Astrocyte of the cerebellum (primary cell): ENCODE measurements around the gene PIEZO1.
A peak's percentile ranks its signal among the peaks of the same experiment; 100 is the strongest.

Experiments used
- DNase-seq: peaks from one replicate; pipeline ENCODE4 v3.0.0-alpha.2; 2011; ENCODE audit warnings: low read depth
- H3K4me3 ChIP-seq: 2 replicates; pipeline ENCODE4 v1.5.1; 2011; ENCODE audit warnings: mild to moderate bottlenecking, low read depth, low read length, moderate library complexity
- CTCF ChIP-seq: IDR thresholded peaks from 2 replicates; pipeline ENCODE4 v1.5.1; 2012; ENCODE audit warnings: low read length, low read depth, moderate library complexity, mild to moderate bottlenecking; ENCODE audit errors: missing control alignments
- in situ Hi-C: cut with HindIII; loops from 2 replicates; pipeline ENCODE4 v1.10.0; 2017; ENCODE audit warnings: low sequenced_read_pairs

PIEZO1 gene

GRCh38 chr16:88785106-88785924 lies at the start of gene PIEZO1:
Gene PIEZO1, minus strand, starts transcription at chr16:88785220. Its CDS starts 256 bp downstream, at chr16:88784964.
- no peak for DNase-seq
- TF ChIP-seq CTCF: peak; percentile 74
- peak within 1 kb of the TSS; percentile 58 for H3K4me3 ChIP-seq
- in situ Hi-C loops: loop anchor here (10.0 kb wide), 1 partner anchor 111 kb away; no protein-coding TSS in a partner anchor

- in situ Hi-C loops: no loop called here
- no peak overlapping the region for H3K4me3 ChIP-seq
- no peak for TF ChIP-seq CTCF
- DNase-seq: no peak
Observed at GRCh38 chr16:88834670-88835069, 49.6 kb upstream of the PIEZO1 start.

- no peak overlapping the region for H3K4me3 ChIP-seq
- TF ChIP-seq CTCF: no peak
- no peak for DNase-seq
- in situ Hi-C loops: no loop called here
Observed at GRCh38 chr16:88833086-88833485, 48.1 kb upstream of the PIEZO1 start.

- peak; percentile 13 for TF ChIP-seq CTCF
- H3K4me3 ChIP-seq: no peak overlapping the region
- in situ Hi-C loops: no loop called here
- no peak for DNase-seq
Observed at GRCh38 chr16:88831838-88832237, 46.8 kb upstream of the PIEZO1 start.

- no peak overlapping the region for H3K4me3 ChIP-seq
- no peak for DNase-seq
- no peak for TF ChIP-seq CTCF
- in situ Hi-C loops: no loop called here
Observed at GRCh38 chr16:88830783-88831182, 45.8 kb upstream of the PIEZO1 start.

- TF ChIP-seq CTCF: no peak
- no peak for DNase-seq
- in situ Hi-C loops: no loop called here
- H3K4me3 ChIP-seq: no peak overlapping the region
Observed at GRCh38 chr16:88830258-88830657, 45.2 kb upstream of the PIEZO1 start.

GRCh38 chr16:88828711-88829110 lies 43.7 kb upstream of the PIEZO1 start:
- in situ Hi-C loops: no loop called here
- no peak for TF ChIP-seq CTCF
- H3K4me3 ChIP-seq: no peak overlapping the region

More at GRCh38 chr16:88828711-88829110, 43.7 kb upstream of the PIEZO1 start:
- DNase-seq: no peak
